SU-DHL-6 (cell line): ENCODE measurements around the gene CWF19L2.

Experiments used
- CTCF ChIP-seq: fragments of 200-600 bp; sonication (generic); IDR thresholded peaks from one replicate; pipeline ENCODE4 v1.5.1; 2017; ENCODE audit warnings: antibody characterized with exemption, mild to moderate bottlenecking, low read length, moderate library complexity; ENCODE audit not compliant: insufficient read depth, poor library complexity, severe bottlenecking
- EZH2phosphoT487 ChIP-seq: fragments of 200-600 bp; sonication (generic), shearing (Covaris generic); conservative IDR thresholded peaks from 2 replicates; pipeline ENCODE4 v1.6.1; 2018; ENCODE audit warnings: mild to moderate bottlenecking, antibody characterized with exemption, low read length, moderate library complexity, mixed read lengths

- TF ChIP-seq CTCF (no peak), EZH2phosphoT487 (no peak)
Measured at GRCh38 chr11:107387666-107388065, 70.0 kb downstream of the CWF19L2 start.
